IPS-18c (cell line): ENCODE measurements around the gene CDC42EP5.
A peak's percentile ranks its signal among the peaks of the same experiment; 100 is the strongest.

Source experiments
- H3K4me3 ChIP-seq: 2 replicates; pipeline ENCODE4 v1.7.0; 2013; ENCODE audit warnings: low read depth, mild to moderate bottlenecking, low read length, moderate library complexity; ENCODE audit not compliant: insufficient read depth
- H3K9me3 ChIP-seq: one replicate; pipeline ENCODE4 v1.6.1; 2013; ENCODE audit warnings: mild to moderate bottlenecking, low read length, moderate library complexity; ENCODE audit not compliant: control insufficient read depth, insufficient read depth

The CDC42EP5 gene

GRCh38 chr19:54424660-54425381 is 48.3 kb downstream of the CDC42EP5 start:
- H3K9me3 ChIP-seq, result no peaks in the 10 kb centered on the region
- H3K4me3 ChIP-seq, result no peak overlapping the region

GRCh38 chr19:54424201-54424600 is 48.9 kb downstream of the CDC42EP5 start:
- no peak overlapping the region for H3K4me3 ChIP-seq

GRCh38 chr19:54422136-54422535 is 51.0 kb downstream of the CDC42EP5 start:
- H3K4me3 ChIP-seq, result peak overlapping the region; percentile 15; the same call in 1 of the 2 replicates
- no peaks in the 10 kb centered on the region for H3K9me3 ChIP-seq

More at GRCh38 chr19:54424201-54424600, 48.9 kb downstream of the CDC42EP5 start:
- H3K9me3 ChIP-seq, result no peaks in the 10 kb centered on the region

- H3K4me3 ChIP-seq, result no peak overlapping the region; the same call in 1 of the 2 replicates
Observed at GRCh38 chr19:54421521-54421920, 51.6 kb downstream of the CDC42EP5 start.

GRCh38 chr19:54421169-54421516 is 52.0 kb downstream of the CDC42EP5 start:
- Histone ChIP-seq H3K9me3 (no peaks in the 10 kb centered on the region), H3K4me3 (no peak overlapping the region; the same call in 1 of the 2 replicates)

More at GRCh38 chr19:54421521-54421920, 51.6 kb downstream of the CDC42EP5 start:
- no peaks in the 10 kb centered on the region for H3K9me3 ChIP-seq

- Histone ChIP-seq H3K4me3 (peak overlapping the region; percentile 44; the same call in 1 of the 2 replicates), H3K9me3 (no peaks in the 10 kb centered on the region)
Observed at GRCh38 chr19:54420383-54421168, 52.5 kb downstream of the CDC42EP5 start.

- H3K4me3 ChIP-seq, result peak overlapping the region; percentile 38
Observed at GRCh38 chr19:54420068-54420382, 53.1 kb downstream of the CDC42EP5 start.

GRCh38 chr19:54418930-54419800 is 53.9 kb downstream of the CDC42EP5 start:
- no peak overlapping the region for H3K4me3 ChIP-seq
- peaks cover 2% of the 10 kb centered on the region for H3K9me3 ChIP-seq

More at GRCh38 chr19:54420068-54420382, 53.1 kb downstream of the CDC42EP5 start:
- no peaks in the 10 kb centered on the region for H3K9me3 ChIP-seq

GRCh38 chr19:54418030-54418929 is 54.8 kb downstream of the CDC42EP5 start:
- Histone ChIP-seq H3K9me3 (peaks cover 2% of the 10 kb centered on the region), H3K4me3 (peak overlapping the region; percentile 22; the same call in 1 of the 2 replicates)

GRCh38 chr19:54416695-54417491 is 56.2 kb downstream of the CDC42EP5 start:
- Histone ChIP-seq H3K9me3 (peaks cover 2% of the 10 kb centered on the region), H3K4me3 (peak overlapping the region; percentile 79)

GRCh38 chr19:54415901-54416673 is 57.0 kb downstream of the CDC42EP5 start:
- Histone ChIP-seq H3K9me3 (peaks cover 2% of the 10 kb centered on the region), H3K4me3 (peak overlapping the region; percentile 79)

- Histone ChIP-seq H3K4me3 (peak within 1 kb of the TSS; percentile 79), H3K9me3 (peaks cover 2% of the 10 kb centered on the region)
Observed at GRCh38 chr19:54415208-54415900, 57.7 kb downstream of the CDC42EP5 start, which contains the start of gene TTYH1. Gene TTYH1, plus strand, starts transcription at chr19:54415464. Its CDS starts 89 bp downstream, at chr19:54415553.
